D341Med (cell line): ENCODE measurements around the gene TYMP.
A peak's percentile ranks its signal among the peaks of the same experiment; 100 is the strongest.
"Not testable (repeated sequence)": the region's sequence is repeated elsewhere in the genome, so short reads cannot be mapped to it uniquely, and the experiment has no call there.

Experiments used
- DNase-seq: peaks from one replicate; pipeline ENCODE4 v3.0.0; 2012; ENCODE audit warnings: low spot score

Gene TYMP

DNA sequence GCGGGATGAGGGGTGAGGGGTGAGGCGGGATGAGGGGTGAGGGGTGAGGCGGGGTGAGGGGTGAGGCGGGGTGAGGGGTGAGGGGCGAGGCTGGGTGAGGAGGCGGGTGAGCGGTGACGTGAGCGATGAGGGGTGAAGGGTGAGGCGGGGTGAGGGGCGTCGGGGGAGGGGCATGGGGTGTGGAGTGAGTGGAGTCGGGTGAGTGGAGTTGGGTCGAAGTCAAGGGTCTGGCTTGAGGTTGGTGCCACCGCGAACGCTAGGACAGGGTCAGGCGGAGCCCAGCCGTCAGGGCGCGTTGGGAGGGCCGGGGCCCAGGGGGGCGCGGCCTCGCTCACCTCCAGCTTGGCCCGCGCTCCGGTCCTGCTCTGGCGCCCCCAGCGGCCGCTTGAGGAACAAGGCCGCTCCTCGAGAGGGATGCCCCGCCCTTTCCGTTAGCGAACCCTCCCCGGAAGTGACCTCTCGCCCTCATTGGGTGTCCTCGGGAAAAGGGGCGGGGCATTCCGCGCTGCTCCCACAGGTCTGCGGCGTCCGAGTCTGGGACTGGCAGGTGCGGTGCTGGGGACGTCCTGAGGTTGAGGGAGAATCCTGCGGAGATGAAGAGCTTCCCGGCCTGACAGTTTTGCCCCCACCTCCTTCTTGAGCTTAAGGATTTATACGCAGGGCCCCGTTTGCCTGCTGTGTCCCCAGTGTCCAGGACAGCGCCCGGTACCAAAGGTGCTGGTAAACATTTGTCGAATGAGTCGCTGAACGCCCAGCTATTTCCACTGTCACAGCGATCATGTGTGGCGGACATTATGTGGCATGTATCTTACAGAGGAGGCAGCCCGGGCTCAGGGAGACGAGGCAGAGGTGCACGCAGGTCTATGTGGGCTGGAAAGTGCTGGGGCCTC lies 33.0 kb upstream of the TYMP start, which contains the start of gene SYCE3:
TSS of gene SYCE3 (minus strand) at position 397 of the 890 bp plus-strand sequence. CDS start 6,514 bp downstream, outside the sequence.
- DNase-seq, result peak; percentile 97

DNA sequence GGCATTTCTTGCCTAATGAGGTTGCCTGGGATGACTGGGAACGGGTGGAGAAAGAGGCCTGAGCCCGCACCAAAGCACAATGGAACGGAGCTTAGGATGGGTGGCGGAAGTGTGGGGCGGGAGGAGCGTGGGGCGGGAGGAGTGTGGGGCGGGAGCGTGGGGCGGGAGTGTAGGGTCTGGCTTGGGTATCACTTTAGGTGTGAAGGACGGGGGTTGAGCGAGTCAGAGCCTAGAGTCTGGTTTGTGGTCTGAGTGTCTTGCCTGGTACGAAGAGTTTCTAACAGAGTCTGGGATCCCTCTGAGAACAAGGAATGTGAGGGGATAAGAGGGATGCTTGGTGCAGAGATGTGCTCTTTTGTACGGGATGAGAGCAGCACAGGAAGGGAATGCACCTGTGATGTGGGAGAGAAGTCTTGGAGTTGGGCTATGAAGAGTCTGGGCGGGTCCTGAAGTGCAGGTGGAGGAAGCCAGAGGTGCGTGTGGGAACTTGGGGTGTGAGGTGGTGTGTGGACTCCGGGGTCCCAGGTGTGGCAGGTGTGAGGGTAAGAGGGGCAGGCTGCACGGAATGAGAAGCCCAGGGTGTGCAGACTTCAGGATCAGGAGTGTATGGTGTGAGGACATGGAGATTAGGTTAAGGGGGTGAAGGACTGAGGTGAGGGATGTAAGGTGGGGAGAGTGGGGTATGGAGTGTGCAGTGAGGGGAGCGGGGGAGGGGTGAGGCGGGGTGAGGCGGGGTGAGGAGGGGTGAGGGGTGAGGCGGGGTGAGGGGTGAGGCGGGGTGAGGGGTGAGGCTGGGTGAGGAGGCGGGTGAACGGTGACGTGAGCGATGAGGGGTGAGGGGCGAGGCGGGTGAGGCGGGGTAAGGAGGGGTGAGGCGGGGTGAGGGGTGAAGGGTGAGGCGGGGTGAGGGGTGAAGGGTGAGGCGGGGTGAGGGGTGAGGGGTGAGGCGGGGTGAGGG lies 31.9 kb upstream of the TYMP start:
- DNase-seq, result no peak

DNA sequence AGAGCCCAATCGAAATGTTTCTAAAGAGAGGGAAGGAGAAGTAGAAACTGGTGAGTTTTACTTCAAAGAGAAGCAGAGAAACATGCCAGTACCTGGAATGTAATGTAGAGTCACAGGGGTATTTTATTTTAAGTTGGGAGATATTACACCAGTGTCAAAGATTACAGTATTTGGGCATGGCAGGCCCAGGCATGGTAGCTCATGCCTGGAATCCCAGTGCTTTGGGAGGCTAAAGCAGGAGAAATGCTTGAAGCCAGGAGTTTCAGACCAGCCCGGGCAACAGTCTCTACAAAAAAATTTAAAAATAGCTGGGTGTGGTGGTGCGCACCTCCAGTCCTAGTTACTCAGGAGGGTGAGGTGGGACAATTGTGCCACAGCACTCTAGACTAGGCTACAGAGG lies 30.2 kb upstream of the TYMP start:
- DNase-seq, result no peak

DNA sequence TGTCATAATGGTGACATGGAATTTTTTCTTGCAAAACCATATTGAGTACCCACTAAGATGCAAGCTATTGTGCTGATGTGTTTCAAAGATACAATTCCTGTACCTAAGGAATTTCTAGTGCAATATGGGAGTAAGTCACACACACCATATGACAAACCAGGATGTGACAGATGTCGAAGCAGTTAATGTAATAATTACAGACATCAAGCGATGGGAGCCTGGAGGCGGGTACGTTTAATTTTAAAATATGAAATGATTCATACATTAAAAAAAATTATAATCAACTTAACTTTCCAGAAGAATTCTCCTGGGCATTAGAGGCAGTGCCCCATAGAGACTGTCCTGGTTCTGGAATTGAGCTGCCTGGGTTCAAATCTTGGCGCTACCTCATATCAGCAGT lies 26.9 kb upstream of the TYMP start:
- DNase-seq, result no peak

DNA sequence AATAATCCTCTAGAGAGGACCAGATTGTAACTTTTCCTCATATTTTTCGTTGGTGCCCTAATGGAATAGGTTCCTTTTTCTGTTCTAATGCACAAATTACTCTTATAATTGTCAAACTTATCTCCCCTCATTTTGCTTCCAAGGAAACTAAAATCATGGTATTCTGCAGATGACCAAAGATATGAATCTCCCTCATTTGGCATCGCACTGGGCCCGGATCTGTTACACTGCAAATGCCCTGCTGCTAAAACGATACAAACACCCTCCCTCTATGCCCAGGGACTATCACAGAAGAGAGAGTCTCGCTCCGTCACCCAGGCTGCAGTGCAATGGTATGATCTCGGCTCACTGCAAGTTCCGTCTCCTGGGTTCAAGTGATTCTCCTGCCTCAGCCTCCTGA lies 23.5 kb upstream of the TYMP start:
- DNase-seq, result no peak

DNA sequence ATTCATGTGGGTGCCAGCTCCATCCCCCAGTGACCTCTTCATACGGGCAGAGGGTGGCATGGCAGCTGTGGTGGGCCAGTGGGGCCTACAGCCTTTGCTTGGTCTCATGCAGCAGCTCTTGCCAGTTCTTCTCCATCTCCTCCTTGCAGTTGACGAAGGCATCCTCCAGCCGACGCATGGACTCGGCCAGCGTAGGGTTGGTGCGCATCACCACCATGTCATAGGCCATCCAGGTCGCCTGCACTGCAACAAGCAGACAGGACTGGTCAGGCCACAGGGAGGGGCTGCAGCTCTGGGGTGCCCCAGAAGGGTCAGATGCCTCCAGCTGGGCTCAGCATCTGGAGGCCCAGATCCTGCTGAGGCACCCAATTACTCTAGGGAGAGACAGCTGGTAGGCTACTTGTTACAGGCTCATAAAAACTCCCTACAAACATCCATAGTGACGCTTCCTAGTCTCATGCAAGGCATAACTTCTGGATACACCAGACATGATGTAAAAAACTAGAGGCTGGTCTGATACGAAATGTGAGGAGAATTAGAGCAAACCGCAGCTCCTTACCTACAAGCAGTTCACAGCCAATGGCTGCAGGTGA lies 21.4 kb upstream of the TYMP start:
- no peak for DNase-seq

DNA sequence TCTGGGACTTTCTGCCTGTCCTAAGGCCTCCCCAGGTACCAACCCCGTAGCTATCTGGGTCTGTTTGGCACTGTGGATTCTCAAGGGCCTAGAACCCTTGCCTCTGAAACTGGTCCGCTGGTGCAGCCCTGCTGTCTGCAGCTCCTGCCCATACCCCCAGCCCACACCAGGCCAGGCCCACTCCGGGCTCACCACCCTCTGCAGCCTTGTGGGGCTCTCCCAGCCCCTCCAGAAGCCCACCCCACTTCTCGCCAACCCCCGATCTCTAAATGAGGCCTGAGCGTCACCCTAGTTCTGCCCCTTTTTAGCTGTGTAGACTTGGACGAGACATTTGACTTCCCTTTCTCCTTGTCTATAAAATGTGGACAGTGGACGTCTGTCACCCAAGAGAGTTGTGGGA lies 20.6 kb upstream of the TYMP start:
- DNase-seq, result no peak

DNA sequence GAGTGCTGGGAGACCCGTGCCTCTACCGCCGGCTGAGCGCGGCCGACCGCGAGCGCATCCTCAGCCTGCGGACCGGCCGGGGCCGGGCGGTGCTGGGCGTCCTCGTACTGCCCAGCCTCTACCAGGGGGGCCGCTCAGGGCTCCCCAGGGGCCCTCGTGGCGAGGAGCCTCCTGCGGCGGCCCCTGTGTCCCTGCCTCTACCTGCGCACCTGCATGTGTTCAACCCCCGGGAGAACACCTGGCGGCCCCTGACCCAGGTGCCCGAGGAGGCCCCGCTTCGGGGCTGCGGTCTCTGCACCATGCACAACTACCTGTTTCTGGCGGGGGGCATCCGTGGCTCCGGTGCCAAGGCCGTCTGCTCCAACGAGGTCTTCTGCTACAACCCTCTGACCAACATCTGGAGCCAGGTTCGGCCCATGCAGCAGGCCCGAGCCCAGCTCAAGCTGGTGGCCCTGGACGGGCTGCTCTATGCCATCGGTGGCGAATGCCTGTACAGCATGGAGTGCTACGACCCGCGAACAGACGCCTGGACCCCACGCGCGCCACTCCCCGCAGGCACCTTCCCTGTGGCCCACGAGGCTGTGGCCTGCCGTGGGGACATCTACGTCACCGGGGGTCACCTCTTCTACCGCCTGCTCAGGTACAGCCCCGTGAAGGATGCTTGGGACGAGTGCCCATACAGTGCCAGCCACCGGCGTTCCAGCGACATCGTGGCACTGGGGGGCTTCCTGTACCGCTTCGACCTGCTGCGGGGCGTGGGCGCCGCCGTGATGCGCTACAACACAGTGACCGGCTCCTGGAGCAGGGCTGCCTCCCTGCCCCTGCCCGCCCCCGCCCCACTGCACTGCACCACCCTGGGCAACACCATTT lies 19.3 kb upstream of the TYMP start:
- DNase-seq, result peak; percentile 29

DNA sequence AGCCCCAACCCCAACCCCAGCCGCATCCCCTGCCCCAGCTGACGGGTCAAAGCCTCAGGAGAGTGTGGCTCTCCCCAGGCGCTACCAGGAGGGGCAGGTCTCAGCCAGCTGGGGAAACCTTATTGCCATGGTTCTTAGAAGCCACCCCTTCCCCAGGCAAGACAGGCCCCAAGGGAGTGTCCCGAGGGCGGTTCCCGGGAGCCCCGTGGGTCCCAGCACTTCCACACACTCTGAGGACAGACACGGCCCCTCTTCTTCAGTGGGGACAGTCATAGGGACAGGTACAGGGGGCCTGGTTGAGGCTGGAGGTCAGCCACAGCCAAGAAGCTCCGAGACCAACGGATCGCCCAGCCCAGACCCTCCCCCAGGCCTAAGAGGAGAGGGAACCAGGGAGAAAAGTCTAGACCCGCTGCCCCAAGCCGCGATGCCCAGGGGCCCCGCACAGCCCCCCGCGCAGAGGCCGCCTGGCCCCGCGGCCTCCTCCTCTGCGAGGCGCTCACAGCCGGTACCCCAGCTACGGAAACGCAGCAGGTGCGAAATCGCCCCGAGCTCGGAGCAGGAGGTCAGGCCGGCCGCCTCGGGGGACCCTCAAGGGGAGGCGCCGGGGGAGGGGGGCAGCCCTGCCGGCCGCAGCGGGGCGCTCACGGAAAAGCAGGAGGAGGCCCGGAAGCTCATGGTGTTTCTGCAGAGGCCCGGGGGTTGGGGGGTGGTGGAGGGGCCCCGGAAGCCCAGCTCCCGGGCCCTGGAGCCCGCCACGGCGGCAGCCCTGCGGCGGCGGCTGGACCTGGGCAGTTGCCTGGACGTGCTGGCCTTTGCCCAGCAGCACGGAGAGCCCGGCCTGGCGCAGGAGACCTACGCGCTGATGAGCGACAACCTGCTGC lies 18.5 kb upstream of the TYMP start:
- DNase-seq, result peak; percentile 46

DNA sequence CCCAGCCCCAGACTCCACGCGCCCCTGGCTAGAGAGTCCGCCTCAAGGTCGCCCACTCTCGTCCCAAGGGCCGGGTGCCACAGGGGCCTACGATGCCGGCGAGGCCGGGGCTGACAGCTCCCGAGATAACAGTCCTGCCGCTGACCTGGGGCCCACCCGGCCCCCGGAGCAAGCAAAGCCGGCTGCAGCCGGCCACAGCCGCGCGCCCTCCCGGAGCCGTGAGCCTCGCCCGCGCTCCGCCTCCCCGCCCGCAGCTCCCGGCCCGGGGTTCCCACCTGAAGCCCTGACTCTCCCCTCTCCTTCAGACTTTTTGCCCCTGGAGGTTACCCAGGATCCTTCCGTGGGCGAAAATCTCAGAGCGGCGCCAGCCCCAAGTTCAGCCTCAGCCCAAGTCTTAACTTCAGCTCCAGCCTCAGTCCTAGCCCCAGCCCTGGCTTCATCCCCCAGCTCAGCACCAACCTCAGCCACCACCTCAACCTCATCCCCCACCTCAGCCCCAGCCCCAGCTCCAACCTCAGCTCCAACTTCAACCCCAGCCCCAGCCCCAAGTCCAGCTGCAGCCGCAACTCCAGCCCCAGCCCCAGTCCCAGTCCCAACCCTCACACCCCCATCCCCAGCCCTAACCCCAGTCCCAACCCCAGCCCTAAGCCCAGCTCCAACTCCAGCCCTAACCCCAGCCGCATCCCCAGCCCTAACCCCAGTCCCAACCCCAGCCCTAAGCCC lies 17.6 kb upstream of the TYMP start:
- peak; percentile 29 for DNase-seq

DNA sequence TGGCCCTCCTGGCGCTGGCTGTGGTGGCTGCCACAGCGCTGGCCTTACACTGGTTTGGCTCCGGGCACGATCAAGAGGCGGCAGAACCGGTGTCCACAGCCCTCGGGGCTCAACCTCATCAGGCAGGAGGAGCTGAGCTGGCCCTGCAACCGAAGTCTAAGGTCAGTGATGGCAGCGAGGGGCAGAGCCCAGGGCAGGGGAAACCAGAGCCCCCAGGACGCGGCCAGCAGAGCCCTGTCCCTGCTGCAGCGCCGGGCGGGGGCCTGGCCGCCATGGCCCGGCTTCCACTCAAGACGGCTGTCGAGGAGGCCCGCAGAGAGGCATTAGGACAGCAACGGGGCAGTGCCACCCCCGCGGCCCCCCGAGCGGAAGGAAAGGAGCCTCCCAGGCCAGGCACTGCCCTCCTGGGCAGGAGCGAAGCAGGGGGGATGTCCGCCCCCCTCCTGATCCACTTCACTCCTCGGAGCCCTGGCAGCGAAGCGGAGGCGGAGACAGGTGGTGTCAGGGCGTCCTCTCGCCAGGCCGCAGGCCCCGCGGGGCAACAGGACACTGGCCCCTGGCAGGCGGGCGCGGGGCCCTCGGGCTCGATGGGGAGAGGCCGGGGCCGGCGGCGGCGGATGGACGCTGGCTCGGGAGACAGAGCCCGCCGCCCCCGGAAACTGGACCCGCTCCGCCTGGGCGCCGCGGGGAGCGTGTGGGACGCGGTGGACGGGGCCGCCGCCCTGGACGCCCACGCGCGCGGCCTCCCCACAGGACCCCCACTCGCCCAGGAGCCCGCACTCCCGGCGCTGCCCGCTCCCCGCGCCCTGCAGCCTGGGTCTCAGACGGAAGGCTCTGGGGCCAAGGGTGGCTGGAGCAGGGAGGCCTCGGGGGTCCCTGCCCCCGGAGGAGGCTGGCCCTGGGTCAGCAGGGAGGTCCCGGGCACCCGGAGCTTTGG lies 16.8 kb upstream of the TYMP start:
- peak; percentile 47 for DNase-seq

DNA sequence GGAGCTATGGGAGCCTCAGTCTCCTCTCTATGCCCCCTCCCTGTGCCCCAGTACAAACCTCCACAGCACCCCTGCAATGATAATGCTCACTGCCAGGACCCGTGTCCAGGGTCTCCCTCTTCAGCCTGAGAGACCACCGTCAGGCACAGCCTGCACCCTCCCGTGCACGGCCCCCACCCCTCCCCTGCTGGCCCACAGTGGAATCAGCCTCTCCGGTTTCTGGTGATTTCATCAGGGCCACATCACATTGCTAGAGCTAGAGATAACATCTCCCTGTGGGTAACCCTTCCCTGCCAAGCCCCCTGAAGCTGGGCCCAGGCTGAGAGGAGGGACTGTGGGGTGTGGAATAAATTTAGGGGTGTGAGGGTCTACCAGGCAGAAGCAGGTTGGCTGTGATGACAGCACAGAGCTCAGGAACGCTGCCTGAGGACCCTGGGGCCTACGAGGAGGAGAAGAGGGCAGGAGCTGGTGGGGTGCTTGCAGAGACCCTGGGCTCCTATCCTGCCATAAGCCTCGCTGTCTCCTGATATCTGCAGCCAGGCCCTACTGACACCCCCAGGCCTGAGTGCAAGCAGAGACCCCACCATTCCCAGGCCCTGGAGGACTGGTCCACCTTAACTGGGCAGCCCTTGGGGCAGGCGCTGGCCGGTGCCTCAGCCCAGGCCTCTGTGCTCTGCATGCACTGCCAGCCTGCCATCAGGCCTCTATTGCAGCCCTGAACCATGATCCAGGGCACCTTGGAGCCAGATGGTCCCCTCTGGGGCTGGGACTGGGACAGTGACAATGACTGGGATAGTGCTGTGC lies 15.9 kb upstream of the TYMP start, which contains the start of gene KLHDC7B:
TSS of gene KLHDC7B (plus strand) at position 378 of the 804 bp plus-strand sequence. CDS start at position 723, 345 bp downstream.
- DNase-seq, result peak; percentile 37

DNA sequence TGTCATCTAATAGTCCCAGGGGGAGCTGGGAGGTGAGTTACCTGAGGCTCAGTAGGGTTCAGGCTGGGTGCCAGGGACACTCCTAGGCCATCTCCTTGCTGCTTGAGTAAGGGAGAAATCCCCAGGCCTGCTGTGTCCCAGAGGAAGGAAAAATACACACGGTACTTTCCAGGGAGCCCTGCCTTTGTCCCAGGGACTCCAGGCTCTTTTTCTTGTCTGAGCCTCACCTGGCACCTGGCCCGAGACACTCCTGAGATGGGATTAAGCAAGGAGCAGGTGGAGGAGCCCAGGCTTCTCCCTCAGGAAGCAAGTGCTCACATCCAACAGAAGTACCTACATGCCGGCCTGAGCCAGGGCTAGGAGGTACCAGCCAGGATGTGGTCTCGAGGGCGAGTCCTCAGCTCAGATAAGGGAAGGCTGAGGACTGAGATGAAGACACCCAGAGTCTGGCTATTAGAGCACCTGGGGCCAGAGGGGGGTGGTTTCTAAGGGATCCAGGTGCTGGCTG lies 15.0 kb upstream of the TYMP start:
- DNase-seq, result no peak

DNA sequence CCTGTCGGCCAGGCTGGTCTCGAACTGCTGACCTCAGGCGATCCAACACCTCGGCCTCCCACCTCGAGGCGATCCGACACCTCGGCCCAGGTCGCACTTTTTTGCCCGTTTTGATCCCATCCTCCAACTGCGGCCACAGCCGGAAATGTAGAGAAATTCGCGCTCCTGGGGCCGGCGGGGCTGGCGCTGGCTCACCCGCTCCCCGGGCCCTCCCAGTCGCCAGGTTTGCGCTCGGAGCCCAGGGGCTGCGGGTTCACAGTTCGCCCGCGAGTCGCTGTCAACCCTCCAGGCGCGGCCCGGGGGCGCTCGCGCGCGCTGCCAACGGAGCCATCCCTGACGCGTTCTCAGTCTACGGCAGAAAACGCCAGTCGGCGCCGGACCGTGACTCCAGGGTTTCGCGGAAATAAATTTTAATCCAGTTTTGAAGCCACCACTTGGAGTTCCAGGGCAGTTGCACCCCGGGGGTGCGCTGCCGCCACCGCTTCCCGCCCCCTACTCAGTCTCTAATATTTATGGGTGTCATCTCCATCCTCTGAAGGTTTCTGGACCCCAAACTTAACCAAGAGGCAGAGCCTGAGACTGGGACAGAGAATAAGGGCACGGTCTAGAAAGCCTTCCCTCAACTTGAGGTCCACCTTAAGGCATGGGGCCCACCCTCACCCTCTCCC lies 14.4 kb upstream of the TYMP start:
- DNase-seq, result peak; percentile 94

DNA sequence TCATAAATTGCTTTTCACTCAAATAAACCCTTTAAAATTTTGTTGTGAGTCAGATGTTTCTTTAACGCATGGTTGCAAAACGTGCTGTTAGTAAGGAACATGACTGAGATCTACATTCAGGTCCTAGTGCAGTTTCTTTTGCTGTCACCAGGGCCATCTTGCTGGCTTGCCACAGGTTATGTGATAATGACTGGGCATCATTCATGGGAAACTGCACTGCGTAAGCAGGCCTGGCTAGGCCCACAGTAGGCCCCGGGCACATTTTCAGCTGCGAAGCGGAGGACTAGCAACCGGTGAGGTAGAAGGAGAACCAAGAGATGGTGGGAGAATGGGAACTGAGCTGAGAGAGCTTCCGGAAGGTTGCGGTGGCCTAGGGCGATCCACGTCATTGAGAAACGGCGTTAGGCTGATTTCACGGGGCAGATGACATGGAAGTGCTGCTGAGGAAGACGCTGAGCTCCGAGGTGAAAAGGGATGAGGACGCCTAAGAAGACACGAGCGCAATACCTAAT lies 12.7 kb upstream of the TYMP start:
- DNase-seq, result no peak

DNA sequence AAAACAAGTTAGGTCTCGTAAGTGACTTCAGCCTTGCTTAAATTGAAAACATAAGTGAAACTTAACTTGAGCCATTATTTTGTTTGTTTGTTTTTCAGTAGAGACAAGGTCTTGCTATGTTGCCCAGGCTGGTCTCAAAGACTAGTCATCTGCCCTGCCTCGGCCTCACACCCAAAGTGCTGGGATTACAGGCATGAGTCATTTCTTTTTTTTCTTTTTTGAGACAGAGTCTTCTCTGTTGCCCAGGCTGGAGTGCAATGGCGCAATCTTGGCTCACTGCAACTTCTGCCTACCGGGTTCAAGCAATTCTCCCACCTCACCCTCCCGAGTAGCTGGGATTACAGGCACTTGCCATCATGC lies 11.8 kb upstream of the TYMP start:
- not testable (repeated sequence) for DNase-seq

DNA sequence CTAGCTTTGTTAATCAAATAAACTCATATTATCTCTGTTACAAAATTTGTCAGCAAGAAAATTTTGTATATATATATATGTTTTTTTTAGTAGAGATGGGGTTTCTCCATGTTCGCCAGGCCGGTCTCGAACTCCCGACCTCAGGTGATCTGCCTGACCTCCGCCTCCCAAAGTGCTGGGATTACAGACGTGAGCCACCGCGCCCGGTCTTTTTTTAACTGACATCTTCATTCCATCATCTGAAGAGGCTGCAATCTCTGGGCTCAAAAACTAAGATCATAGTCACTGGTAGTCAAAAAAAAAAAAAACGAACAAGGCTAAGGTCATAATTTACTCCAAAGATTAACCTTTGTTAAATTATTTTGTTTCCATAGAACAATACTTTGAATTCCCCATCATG lies 10.6 kb upstream of the TYMP start:
- DNase-seq, result no peak
